Calu3 (cell line): ENCODE measurements around the gene BCKDHB. TPM values are rescaled to one million over a fixed set of nuclear protein-coding genes. Genes with fewer than 3 reads are reported as not detected.

Experiments
- BruUV-seq: library from RNA; stranded (reverse); fragments of 400-500 nt; replicated peaks from 2 replicates; lab custom pipeline; 2021; lab: Mats Ljungman, UMichigan
- CTCF ChIA-PET: fragments of 300-600 bp; sonication (Branson Sonifier 250); formaldehyde crosslinking; loops from one replicate; lab custom pipeline; 2022; ENCODE audit warnings: antibody characterized with exemption; lab: Charles Lee
- DNase-seq: peaks from one replicate; pipeline ENCODE4 v3.0.0; 2022
- H3K27ac Mint-ChIP-seq: one replicate; pipeline ENCODE4 v1.8.0; 2022; ENCODE audit warnings: mixed read lengths; ENCODE audit not compliant: unreplicated experiment
- H3K27me3 Mint-ChIP-seq: one replicate; pipeline ENCODE4 v1.8.0; 2022; ENCODE audit warnings: mixed read lengths; ENCODE audit not compliant: unreplicated experiment
- H3K36me3 Mint-ChIP-seq: one replicate; pipeline ENCODE4 v1.8.0; 2022; ENCODE audit warnings: mild to moderate bottlenecking, moderate library complexity, mixed read lengths; ENCODE audit not compliant: insufficient read depth, unreplicated experiment
- H3K4me1 Mint-ChIP-seq: one replicate; pipeline ENCODE4 v1.8.0; 2022; ENCODE audit warnings: mild to moderate bottlenecking, low read depth, mixed read lengths; ENCODE audit not compliant: unreplicated experiment
- H3K4me3 Mint-ChIP-seq: one replicate; pipeline ENCODE4 v1.8.0; 2022; ENCODE audit warnings: mild to moderate bottlenecking, low read depth, moderate library complexity, mixed read lengths; ENCODE audit not compliant: unreplicated experiment
- H3K9me3 Mint-ChIP-seq: one replicate; pipeline ENCODE4 v1.8.0; 2022; ENCODE audit warnings: low read depth, mixed read lengths; ENCODE audit not compliant: unreplicated experiment
- CTCF ChIP-seq: fragments of 200-600 bp; IDR thresholded peaks from one replicate; pipeline ENCODE4 v1.8.0; 2022; ENCODE audit warnings: antibody characterized with exemption; ENCODE audit not compliant: unreplicated experiment
- intact Hi-C: fragments of 100-400 bp; cut with micrococcal nuclease; formaldehyde crosslinking; loops from one replicate; pipeline ENCODE4 v1.10.0; 2022; ENCODE audit not compliant: unreplicated experiment
- total RNA-seq: library from RNA; stranded (reverse); gene quantifications from 2 replicates; pipeline ENCODE4 v1.2.3, GENCODE V29; 2022

Gene BCKDHB
- total RNA-seq, 1 experiment from 2014 or later = 24.9 TPM

GRCh38 chr6:80226699-80227098 lies 120.2 kb downstream of the BCKDHB start:
- DNase-seq = no peak
- H3K4me1 Mint-ChIP-seq = no peaks in the 10 kb centered on the region
- no TSS peak for BruUV-seq
- H3K27ac Mint-ChIP-seq = no peak overlapping the region
- H3K27me3 Mint-ChIP-seq = no peaks in the 10 kb centered on the region
- H3K9me3 Mint-ChIP-seq = no peaks in the 10 kb centered on the region
- H3K4me3 Mint-ChIP-seq = no peak overlapping the region
- CTCF ChIA-PET = no interaction called here
- intact Hi-C loops = no loop called here
- TF ChIP-seq CTCF = no peak
- no peaks in the 10 kb centered on the region for H3K36me3 Mint-ChIP-seq

GRCh38 chr6:80227545-80228105 lies 121.2 kb downstream of the BCKDHB start:
- CTCF ChIA-PET = interaction anchor here (0.7 kb wide), 1 partner anchor 1214 kb away, joined by 3 read pairs; no protein-coding TSS in a partner anchor
- BruUV-seq = no TSS peak
- no peak for DNase-seq
- Mint-ChIP-seq H3K27me3 (no peaks in the 10 kb centered on the region), H3K4me3 (no peak overlapping the region), H3K9me3 (no peaks in the 10 kb centered on the region), H3K4me1 (no peaks in the 10 kb centered on the region), H3K27ac (no peak overlapping the region), H3K36me3 (no peaks in the 10 kb centered on the region)
- intact Hi-C loops = no loop called here
- no peak for TF ChIP-seq CTCF

GRCh38 chr6:80233262-80233661 lies 126.8 kb downstream of the BCKDHB start:
- H3K27ac Mint-ChIP-seq = peak overlapping the region; percentile 79
- intact Hi-C loops = no loop called here
- CTCF ChIA-PET = no interaction called here

GRCh38 chr6:80233958-80234357 lies 127.5 kb downstream of the BCKDHB start:
- DNase-seq = no peak
- H3K27ac Mint-ChIP-seq = peak overlapping the region; percentile 79
- peaks cover 22% of the 10 kb centered on the region for H3K4me1 Mint-ChIP-seq
- no peak for TF ChIP-seq CTCF
- BruUV-seq = no TSS peak
- H3K9me3 Mint-ChIP-seq = no peaks in the 10 kb centered on the region
- peak overlapping the region; percentile 43 for H3K4me3 Mint-ChIP-seq
- intact Hi-C loops = no loop called here
- CTCF ChIA-PET = no interaction called here
- H3K36me3 Mint-ChIP-seq = no peaks in the 10 kb centered on the region
- H3K27me3 Mint-ChIP-seq = no peaks in the 10 kb centered on the region

More at GRCh38 chr6:80233262-80233661, 126.8 kb downstream of the BCKDHB start:
- Mint-ChIP-seq H3K36me3 (no peaks in the 10 kb centered on the region), H3K4me3 (peak overlapping the region; percentile 43), H3K27me3 (no peaks in the 10 kb centered on the region), H3K4me1 (peaks cover 22% of the 10 kb centered on the region), H3K9me3 (no peaks in the 10 kb centered on the region)
- no peak for TF ChIP-seq CTCF
- no peak for DNase-seq
- no TSS peak for BruUV-seq
